GM18861 (cell line): ENCODE measurements around the gene RPL35.

Experiments used
- ATAC-seq: cut with Tn5 transposase; IDR thresholded peaks from one replicate; pipeline ENCODE4 v1.9.1; 2021; ENCODE audit not compliant: unreplicated experiment

RPL35 gene

DNA sequence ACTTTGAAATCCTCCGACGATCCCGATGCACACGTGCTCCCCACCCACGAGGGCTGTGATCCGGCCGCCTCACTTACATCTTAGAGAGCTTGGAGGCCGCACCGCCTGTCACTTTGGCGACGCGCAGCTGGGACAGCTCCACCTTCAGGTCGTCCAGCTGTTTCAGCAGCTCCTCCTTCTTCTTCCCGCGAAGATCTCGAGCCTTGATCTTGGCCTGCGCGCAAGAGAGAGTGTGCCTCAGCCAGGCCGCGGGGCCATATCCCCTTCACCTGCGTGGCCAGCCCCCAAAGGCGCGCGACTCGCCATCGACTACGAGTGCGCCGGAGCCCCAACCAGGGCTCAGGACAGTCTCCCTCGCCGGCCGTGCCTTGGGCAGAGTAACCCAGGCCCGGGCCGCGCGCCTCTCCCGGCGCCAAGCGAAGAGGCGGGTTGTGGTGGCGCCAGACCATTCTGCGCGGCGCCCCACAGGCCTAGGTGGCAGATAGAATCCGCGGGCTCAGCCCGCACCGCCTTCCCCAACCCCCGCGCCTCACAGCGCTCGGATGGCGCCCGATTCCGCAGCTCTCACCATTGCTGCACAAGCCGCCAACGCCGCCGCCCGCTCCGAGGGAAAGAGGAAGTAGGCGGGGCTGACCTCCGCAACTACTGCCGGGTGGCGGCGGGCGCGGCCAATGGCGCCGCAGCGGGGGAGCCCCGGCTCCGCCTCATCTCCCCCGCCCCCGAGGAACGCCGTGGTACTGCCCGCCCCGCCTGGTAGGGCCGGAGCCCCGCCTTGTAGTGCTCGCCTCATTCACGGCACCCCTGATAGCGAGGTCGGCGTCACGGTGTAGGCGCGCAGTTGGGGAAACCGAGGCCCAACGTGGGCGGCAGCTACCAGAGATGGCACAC is at the start of gene RPL35, which contains the start of gene ARPC5L:
RPL35 (minus strand) TSS at position 616 of the 888 bp plus-strand sequence; CDS start at position 571, 45 bp downstream.
ARPC5L (plus strand) TSS at position 789 of the 888 bp plus-strand sequence. CDS start 7,161 bp downstream, outside the sequence.
- peak; percentile 76 for ATAC-seq

DNA sequence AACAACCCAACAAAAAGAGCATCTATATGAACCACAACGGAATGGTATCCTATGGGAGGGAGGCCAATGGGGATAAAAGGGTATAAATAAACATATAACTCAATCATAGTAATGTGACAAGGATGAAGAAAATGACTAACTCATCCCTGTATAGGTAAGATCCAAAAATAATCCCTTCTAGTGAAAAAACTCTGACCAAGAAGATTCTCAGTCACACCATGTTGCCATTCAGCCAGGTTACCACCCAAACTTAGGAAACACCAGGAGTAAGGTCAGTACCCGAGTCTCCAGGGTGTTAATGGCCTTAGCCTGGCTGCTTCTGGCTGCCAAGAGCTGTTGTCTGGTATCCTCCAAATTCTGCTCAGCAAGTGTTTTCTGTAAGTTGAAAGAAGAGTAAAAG is 46.3 kb upstream of the RPL35 start:
- no peak for ATAC-seq

DNA sequence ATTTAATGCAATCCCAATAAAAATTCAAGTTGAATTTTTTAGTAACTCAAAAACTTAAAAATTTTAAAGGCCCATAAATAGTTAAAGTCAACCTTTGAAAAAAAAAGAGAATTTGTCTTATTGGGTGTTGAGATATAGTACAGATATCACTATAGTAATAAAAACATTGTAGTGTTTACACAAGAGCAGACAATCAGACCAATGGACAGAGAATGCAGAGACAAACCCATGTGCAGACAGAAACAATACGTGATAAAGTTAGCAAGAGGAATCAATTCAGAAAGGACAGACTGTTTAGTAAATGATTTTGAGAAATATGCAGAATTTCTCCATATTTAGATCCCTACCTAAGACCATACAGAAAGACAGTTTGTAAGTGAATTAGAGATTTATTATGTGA is 45.2 kb upstream of the RPL35 start:
- ATAC-seq = no peak

DNA sequence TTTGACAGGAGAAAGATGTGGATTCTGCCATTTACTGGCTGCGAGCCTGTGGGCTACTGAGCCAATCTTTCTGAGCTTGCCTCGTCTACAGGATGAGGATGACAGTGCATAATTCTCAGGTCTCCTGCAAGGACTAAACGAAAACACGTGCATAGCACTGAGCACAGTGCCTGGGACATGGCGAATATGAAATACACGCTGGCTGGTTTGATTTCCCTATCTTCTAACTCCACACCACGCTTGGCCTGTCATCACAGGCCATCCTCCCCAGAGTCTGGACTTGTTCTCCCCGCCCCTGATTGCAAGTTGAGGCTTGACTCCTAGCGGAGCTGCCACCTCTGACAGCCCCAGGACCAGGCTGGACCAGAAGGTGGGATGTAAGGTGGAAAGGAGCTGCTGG is 38.1 kb upstream of the RPL35 start:
- no peak for ATAC-seq

DNA sequence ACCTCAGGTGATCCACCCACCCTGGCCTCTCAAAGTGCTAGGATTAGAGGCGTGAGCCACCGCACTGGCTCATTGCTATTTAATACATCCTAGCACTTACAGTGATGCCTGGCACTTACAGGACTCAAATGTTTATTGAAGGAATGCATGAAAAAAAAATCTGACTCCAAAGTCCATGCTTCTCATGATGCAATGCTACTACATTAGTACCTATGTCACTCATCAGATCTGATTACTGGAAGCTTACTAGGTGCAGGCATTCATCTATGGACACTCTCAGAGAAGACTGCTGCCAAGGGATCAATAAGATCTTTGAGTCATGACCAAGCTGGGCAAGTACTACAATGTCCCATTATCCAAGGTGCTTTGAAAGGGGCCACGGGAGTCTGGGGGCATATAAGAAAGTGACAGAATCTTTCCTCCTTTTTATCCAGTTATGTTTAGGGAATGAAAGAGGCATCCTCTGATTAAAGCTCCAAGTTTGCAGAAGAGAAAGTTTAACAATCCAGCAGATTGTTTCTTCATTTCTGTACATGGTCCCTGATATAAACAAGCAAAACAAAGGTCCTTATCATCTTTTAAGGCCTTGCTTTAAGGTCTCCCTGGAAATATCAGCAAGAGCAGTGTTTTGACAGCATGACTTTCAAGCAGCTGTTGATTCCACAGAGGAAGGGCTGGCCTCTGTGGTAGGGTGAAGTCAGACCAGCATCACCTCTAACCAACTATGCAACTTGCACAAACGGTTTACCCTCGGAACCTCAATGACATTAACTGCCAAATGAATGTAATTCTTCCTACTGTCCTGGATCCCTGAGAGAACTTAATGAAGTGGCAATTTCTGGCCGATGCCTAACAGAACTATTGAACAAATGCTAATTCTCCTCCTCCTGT is 36.1 kb upstream of the RPL35 start:
- ATAC-seq = no peak

DNA sequence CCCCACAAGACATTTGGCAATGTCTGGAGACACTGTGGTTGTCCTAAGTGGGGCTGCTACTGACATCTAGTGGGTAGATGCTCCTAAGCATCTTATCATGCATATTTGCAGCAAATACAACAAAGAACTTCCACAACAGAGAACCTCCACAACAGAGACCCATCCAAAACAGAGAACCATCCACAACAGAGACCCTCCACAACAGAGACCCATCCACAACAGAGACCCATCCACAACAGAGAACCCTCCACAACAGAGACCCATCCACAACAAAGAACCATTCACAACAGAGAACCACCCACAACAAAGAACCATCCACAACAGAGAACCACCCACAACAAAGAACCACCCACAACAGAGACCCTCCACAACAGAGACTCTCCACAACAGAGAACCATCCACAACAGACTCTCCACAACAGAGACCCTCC is 33.0 kb upstream of the RPL35 start:
- ATAC-seq = no peak

DNA sequence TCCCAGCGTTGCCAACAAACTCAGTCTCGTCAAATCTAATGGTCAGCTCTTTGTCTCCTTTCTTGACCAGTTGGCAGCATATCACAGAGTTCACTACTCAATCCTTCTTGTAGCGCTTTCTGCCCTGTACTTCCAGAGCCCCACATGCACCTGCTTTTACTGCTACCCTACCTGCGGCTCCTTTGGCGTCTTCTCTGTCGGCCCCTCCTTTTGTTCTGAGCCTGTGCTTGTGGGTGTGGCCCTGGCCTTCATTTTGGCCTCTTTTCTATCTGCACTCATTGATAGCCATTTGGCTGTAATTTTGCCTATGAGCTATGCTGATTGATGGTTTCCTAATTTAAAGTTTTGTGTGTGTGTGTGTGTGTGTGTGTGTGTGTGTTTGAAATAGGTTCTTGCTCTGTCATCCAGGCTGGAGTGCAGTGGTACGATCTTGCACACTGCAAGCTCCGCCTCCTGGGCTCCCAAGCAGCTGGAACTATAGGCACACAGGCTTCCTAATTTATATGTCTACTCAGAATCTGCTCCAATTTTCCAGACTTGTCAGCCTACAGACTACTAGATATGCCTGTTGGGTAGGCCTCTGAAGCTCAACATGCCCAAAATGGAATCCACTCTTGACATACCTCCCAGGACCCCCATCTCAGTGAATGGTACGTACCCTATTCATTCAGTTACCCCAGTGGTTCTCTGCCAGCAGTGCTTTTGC is 32.4 kb upstream of the RPL35 start:
- ATAC-seq = no peak

DNA sequence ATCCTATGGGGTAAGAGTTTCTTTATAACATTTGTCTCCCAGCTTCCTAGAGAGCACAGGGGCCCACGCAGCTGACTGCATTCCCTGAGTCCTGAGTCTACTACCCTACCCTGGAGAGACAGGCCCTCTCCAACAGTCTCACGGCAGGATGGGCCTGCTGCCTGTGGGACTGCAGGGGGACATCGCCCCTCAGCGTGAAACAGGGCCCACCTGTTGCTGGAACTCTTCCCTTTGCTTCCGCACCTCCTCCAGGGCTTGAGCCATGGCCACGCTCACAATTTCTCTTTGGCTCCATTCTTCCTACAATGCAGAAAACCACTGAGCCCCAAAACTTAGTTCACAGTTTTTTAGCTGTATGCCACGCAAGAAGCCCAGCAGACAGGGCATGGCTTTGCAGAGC is 28.4 kb upstream of the RPL35 start:
- ATAC-seq = no peak

DNA sequence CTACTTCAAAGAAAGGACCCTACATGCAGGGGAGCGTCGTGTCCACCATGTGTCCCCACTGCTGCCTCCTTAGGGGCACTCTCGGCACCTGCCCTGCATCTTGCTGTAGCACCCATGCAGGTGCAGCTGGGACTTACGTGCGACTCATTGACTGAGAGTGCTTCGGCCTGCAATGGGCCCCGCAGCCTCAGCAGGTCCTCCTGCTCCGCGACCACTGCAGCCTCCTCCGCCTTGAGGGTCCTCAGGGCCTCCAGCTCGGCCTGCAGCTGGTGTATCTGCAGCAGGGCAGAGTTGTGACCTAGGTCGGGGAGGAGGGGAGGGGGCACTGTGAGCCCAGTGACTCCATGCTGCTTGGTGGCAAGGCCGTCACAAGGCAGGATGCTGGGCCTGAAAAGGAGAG is 27.2 kb upstream of the RPL35 start:
- no peak for ATAC-seq

DNA sequence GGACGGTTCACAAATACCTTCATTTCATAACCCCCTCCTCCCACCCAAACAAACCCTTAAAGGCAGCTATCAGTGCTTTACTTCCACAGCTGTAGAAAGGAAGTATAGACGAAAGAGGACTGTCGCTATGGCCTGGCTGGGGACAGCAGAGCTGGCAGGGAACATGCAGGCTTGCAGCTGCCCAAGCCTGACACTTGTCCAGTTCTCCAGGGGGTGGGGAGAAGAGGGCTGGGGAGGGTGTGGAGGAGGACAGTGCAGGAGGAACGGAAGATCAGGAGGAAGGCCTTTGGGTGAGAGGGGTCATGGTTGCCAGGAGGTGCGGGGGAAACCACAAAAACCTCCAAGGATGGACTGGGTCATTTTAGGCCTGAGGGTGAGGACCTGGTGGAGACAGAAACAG is 26.1 kb upstream of the RPL35 start:
- no peak for ATAC-seq

DNA sequence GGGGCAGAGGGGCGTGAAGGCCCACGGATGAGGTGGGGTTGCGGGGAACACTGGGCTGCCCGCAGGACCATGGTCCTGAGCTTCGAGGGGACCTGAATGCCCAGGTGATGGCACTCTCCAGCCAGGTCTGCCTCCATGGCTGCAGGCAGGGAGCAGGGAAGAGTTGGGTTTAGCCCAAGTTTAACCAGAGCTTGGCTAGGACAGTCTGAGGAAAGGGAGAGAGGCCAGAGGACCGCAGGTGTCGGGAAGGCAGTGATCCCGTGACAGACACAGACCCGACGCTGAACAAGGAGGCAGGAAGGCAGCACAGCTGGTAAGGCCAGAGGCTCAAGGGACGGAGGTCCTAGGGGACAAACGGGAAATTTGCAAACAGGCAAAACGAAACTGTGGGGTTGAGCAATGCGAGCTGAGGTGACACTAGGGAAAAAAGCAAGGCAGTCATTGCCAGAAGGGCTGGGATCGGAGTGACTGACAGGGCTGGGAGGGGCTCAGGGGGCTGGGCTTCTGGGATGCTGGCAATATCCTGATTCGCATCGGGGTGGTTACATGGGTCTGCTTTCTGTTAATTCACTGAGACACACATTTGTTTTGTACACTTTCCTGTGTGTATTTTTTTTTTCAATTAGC is 25.2 kb upstream of the RPL35 start:
- ATAC-seq = no peak

DNA sequence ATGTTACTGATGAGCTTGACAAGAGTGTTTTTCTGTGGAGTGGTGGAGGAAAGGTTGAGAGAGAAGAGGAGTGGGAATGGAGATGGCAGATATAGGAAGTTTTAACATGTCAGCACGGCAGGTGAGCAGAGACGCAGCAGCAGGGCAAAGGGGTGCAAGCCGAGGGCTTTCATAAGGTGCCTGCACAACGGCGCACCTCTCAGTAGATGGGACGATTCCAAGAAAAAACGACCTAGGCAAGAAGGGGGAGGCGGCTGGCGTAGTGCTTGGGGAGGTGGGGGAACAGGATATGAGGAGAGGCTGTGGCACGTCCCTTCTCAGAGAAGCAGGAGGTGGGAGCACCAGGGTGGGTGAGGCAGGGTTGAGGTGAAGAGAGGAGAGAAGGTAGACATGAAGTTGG is 24.7 kb upstream of the RPL35 start:
- ATAC-seq = no peak

DNA sequence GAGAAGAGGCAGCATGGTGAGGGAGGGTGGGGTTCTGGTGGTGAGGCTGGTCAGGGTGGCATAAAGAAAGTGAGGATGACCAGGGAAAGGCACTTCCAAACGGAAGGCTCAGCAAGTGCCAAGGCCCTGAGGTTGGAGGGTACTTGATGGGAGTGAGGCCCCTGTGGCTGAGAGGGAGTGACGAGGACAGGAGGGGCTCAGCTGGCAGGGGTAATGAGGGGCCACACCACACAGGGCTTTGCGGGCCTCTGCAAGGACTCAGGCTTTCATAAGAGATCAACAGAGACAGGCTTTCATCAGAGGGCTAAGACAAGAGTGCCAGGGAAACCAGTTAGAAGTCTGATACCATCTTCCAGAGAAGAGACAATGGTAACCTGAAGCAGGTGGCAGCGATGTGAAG is 23.8 kb upstream of the RPL35 start:
- no peak for ATAC-seq

DNA sequence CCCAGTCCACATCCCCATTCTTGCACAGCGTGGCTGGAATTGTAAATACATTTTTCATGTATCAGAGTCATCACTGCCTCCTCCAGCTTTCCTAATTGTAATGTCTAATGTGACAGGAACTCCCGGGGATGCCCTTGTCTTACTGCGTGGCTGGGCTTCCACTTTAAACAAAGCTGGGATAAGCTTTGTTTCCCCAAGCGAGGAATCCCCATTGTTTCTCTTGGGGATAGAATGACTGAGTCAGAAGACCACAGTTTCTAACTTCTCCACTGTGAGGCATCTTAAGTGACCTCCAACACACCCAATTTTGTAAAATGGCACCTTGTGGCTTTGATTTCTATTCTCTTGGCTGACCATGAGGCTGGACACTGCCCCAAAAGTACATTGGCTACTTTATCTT is 22.6 kb upstream of the RPL35 start:
- ATAC-seq = no peak

DNA sequence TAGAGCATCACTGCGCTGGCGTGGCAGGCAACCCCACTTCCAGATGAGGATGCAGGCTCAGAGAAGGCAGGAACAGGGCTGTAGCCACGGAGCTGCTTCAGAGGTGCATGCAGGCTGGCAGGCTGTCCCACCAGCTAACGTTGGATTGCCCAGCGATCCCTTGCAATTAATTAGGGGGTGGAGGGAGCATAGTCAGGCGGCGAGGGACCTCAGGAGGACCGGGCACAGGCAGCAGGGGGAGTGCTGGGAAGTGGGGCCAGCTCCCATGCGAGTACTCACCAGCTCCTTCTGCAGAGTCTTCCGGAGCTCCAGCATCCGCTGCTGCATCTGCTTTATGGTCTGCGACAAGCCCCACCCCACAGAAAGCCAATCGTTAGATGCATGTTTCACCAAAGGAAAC is 20.5 kb upstream of the RPL35 start:
- no peak for ATAC-seq

DNA sequence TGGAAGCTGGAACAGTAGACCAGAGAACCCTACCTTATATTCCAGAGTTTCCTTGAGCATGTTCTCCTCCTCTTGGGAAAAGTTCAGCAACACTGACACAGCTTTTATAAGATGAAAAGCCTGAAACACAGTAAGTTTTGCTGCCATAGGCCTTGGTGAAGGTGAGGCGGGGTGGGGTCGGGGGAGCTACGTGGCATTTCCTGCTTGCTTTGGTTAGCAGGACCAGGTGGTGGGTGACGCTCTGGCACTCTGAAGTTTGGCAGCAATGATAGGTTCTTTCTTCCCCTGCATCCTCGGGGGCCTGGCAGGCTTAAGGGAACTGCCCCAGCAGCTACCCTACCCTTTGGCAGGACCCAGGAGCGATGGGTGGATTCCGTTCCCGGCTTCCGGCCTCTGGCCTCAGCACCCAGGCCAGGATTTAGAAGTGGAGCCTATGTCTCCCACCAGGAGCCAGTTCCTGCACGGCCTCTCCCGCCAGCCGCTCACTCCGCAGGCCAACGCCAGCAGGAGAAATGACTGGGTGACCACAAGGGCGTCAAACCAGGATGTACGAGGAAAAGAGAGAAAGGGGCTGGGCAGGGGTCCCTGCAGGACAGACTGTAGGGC is 19.5 kb upstream of the RPL35 start:
- no peak for ATAC-seq

DNA sequence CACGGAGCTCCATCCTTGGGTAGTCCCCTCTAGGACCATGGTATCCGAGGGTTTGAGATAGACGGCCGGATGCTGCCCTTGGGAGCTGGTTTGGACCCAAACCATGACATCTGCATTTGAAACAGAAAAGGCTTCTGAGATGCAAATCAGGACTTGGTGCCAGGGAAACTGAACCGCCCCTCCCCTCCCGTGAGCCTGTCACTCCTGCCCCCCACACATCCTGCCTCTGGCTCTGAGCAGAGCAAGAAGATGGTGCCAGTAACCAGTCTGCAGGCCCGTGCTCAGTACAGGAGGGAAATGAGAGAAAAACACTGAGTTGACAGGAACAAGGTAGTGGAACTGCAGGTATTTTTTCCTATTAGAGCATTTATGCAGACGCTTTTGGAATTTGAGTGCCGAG is 18.7 kb upstream of the RPL35 start:
- ATAC-seq = no peak

DNA sequence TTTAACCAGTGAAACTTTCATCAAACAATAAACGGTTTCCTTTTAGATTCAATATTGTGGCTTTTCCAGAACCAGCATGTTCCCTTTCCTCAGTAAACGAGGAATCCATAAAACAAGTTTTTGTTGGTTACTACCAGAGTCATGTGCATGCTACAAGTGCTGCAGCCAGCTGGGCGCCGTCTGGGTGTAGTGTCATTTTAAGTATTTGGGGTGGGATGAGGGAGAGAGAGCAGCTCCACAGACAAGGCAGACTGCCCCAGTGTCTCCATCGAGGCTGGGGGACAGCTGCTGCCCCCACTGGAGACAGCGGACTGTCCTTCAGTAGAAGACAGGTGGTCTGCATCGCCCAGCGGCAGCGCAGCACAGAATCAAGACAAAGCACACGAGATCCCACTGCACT is 17.5 kb upstream of the RPL35 start:
- ATAC-seq = no peak

DNA sequence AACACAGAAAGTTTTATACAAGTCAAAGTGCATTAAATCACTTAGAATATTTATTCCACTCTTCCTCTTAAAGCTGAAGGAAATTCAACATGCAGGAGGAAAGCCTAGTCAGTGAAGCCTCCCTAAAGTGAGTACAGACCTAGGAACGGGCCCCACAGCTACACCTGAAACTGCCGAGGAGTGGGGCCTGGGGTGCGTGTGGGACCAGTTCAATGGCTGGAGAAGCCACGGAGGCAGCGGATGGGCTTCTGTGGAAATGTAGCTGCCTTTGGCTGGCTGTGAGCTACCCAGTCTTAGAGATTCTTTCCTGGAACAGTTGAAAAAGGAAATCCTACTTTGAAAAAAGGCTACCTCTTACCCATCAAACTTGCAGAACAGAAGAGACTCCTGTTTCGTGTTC is 16.8 kb upstream of the RPL35 start:
- no peak for ATAC-seq

DNA sequence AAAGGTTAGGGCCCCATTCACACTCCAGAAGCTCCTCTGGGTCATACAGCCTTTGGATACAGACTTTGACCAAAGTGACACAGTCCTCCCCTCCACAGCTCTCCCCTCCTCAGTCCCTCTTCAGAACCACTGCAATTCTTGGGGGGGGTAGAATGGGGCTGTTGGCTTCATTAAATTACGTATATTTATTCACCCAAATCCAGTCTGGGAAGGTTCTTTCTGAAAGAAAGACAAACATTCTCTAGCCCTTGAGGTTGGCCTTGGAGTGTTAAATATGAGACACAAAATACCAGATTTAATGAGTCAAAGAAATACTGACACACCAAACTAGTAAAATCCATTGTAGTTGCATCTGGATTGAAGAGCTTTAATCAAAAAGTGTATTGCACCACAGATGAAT is 16.3 kb upstream of the RPL35 start:
- no peak for ATAC-seq
